Stimulated activated CD4-positive, alpha-beta T cell treated with anti-CD3 and anti-CD28 coated beads, TNF-alpha, amount 100 ng/mL, for 4 hours (primary cell): ENCODE measurements around the gene CLASRP.

ENCODE experiments used
- DNase-seq, 3 experiments: peaks; one replicate each; pipeline ENCODE4 v3.0.0-alpha.2; 2020; ENCODE audit warnings: low read depth in 3 of 3

The CLASRP gene

GRCh38 chr19:45020071-45020470 lies 18.8 kb upstream of the CLASRP start:
- DNase-seq = no peak

- DNase-seq = no peak
These were observed 16.9 kb upstream of the CLASRP start for GRCh38 chr19:45021971-45022370.

GRCh38 chr19:45023048-45023447 lies 15.8 kb upstream of the CLASRP start:
- DNase-seq = no peak

GRCh38 chr19:45025264-45025663 lies 13.6 kb upstream of the CLASRP start:
- no peak for DNase-seq

GRCh38 chr19:45027371-45027770 lies 11.5 kb upstream of the CLASRP start:
- DNase-seq = no peak

- no peak for DNase-seq
These were observed 8.0 kb upstream of the CLASRP start for GRCh38 chr19:45030825-45031224.

- DNase-seq = no peak
These were observed 6.4 kb upstream of the CLASRP start for GRCh38 chr19:45032421-45032820.

GRCh38 chr19:45035755-45036154 lies 3.1 kb upstream of the CLASRP start:
- DNase-seq = no peak

- DNase-seq = no peak
These were observed 1.3 kb upstream of the CLASRP start for GRCh38 chr19:45037393-45038169.

- DNase-seq = no peak
These were observed 1.4 kb downstream of the CLASRP start for GRCh38 chr19:45040059-45040771.

GRCh38 chr19:45041125-45041524 lies 2.3 kb downstream of the CLASRP start:
- no peak for DNase-seq

- no peak for DNase-seq
These were observed 7.0 kb downstream of the CLASRP start for GRCh38 chr19:45045671-45046353.

GRCh38 chr19:45046355-45046754 lies 7.5 kb downstream of the CLASRP start:
- DNase-seq = no peak

GRCh38 chr19:45047188-45047797 lies 8.4 kb downstream of the CLASRP start:
- no peak for DNase-seq

GRCh38 chr19:45049073-45049736 lies 10.4 kb downstream of the CLASRP start:
- no peak for DNase-seq

- no peak for DNase-seq
These were observed 11.2 kb downstream of the CLASRP start for GRCh38 chr19:45050036-45050435.

GRCh38 chr19:45051929-45052579 lies 13.2 kb downstream of the CLASRP start:
- DNase-seq = no peak

GRCh38 chr19:45056831-45057230 lies 18.0 kb downstream of the CLASRP start:
- no peak for DNase-seq

- DNase-seq = no peak
These were observed 18.6 kb downstream of the CLASRP start for GRCh38 chr19:45057444-45057843.

GRCh38 chr19:45058622-45059159 lies 19.8 kb downstream of the CLASRP start:
- DNase-seq = no peak
